GM12878 (cell line): Measurements from ENCODE around the gene AKNA. TPM values are rescaled to one million over a fixed set of nuclear protein-coding genes. Genes with fewer than 3 reads are reported as not detected.

ENCODE experiments used
- BCLAF1 ChIP-seq: fragments of 450-650 bp; IDR thresholded peaks from 2 replicates; pipeline ENCODE4 v1.6.1; 2017; ENCODE audit warnings: antibody characterized with exemption, mild to moderate bottlenecking, moderate library complexity
- BRCA1 ChIP-seq: IDR thresholded peaks from 2 replicates; pipeline ENCODE4 v1.6.1; 2011; ENCODE audit warnings: low read depth, low read length, improper control_type of control experiment
- CBFB ChIP-seq: IDR thresholded peaks from 2 replicates; pipeline ENCODE4 v1.6.1; 2016; ENCODE audit warnings: antibody characterized with exemption, low read depth
- CREM ChIP-seq: IDR thresholded peaks from 2 replicates; pipeline ENCODE4 v1.6.1; 2014; ENCODE audit warnings: antibody characterized with exemption, low read depth
- CUX1 ChIP-seq: IDR thresholded peaks from 2 replicates; pipeline ENCODE4 v1.6.1; 2012; ENCODE audit warnings: improper control_type of control experiment, low read depth, low read length; ENCODE audit not compliant: insufficient replicate concordance
- E2F4 ChIP-seq: IDR thresholded peaks from 2 replicates; pipeline ENCODE4 v1.6.1; 2012; ENCODE audit warnings: low read depth, low read length, improper control_type of control experiment
- EED ChIP-seq: sonication (generic); IDR thresholded peaks from 2 replicates; pipeline ENCODE4 v1.6.1; 2016; ENCODE audit warnings: antibody characterized with exemption, low read depth
- ETV6 ChIP-seq, 2 experiments: fragments of 450-650 bp in 1 of 2; IDR thresholded peaks in 1 of 2; conservative IDR thresholded peaks in 1 of 2; 2 replicates each; pipeline ENCODE4 v1.6.1; 2014; ENCODE audit warnings: antibody characterized with exemption in 1 of 2, borderline replicate concordance in 1 of 2, low read depth in 1 of 2, mild to moderate bottlenecking in 1 of 2, moderate library complexity in 1 of 2
- HDGF ChIP-seq: fragments of 450-650 bp; IDR thresholded peaks from 2 replicates; pipeline ENCODE4 v1.6.1; 2016; ENCODE audit warnings: antibody characterized with exemption
- IRF3 ChIP-seq: fragments of 450-650 bp; IDR thresholded peaks from 2 replicates; pipeline ENCODE4 v1.6.1; 2014; ENCODE audit warnings: mild to moderate bottlenecking
- NBN ChIP-seq: fragments of 450-650 bp; IDR thresholded peaks from 2 replicates; pipeline ENCODE4 v1.6.1; 2016
- NFXL1 ChIP-seq: fragments of 450-650 bp; IDR thresholded peaks from 2 replicates; pipeline ENCODE4 v1.6.1; 2017; ENCODE audit warnings: antibody characterized with exemption, mild to moderate bottlenecking, borderline replicate concordance
- PAX8 ChIP-seq: fragments of 450-650 bp; IDR thresholded peaks from 2 replicates; pipeline ENCODE4 v1.6.1; 2017; ENCODE audit warnings: mild to moderate bottlenecking, moderate library complexity
- POLR2AphosphoS5 ChIP-seq: IDR thresholded peaks from 2 replicates; pipeline ENCODE4 v1.6.1; 2011; ENCODE audit warnings: mild to moderate bottlenecking, low read length, inconsistent platforms
- SMARCA5 ChIP-seq: fragments of 450-650 bp; IDR thresholded peaks from 2 replicates; pipeline ENCODE4 v1.6.1; 2017; ENCODE audit warnings: mild to moderate bottlenecking
- SP1 ChIP-seq: IDR thresholded peaks from one replicate; pipeline ENCODE4 v1.6.1; 2011; ENCODE audit warnings: low read depth, low read length
- TAF1 ChIP-seq: IDR thresholded peaks from 2 replicates; pipeline ENCODE4 v1.6.1; 2011; ENCODE audit warnings: mild to moderate bottlenecking, low read depth, low read length, borderline replicate concordance
- TCF7 ChIP-seq: IDR thresholded peaks from 2 replicates; pipeline ENCODE4 v1.6.1; 2014; ENCODE audit warnings: antibody characterized with exemption, borderline replicate concordance
- ZNF24 ChIP-seq: fragments of 450-650 bp; IDR thresholded peaks from 2 replicates; pipeline ENCODE4 v1.6.1; 2017; ENCODE audit warnings: antibody characterized with exemption, mild to moderate bottlenecking
- polyA plus RNA-seq, 11 experiments: library from polyadenylated mRNA; depleted of rRNA in 4 of 11; unstranded in 6 of 11; stranded (reverse) in 5 of 11; fragments of >200 nt; fragmentation: Nextera tagmentation in 4 of 11; fragmentation: Illumina TruSeq in 1 of 11; extraction: Ambion mirVana in 4 of 11; extraction: Trizol in 1 of 11; gene quantifications; 1 replicate in 1 of 11; 2 replicates in 10 of 11; pipeline versions ENCODE4 v1.2.1 to v1.2.3, GENCODE V29; 2011 to 2016; ENCODE audit warnings: inconsistent platforms in 2 of 11, missing spikeins in 2 of 11, low read depth in 1 of 11
- total RNA-seq, 4 experiments: library from RNA; depleted of rRNA in 3 of 4; stranded (reverse); fragments of >200 nt in 3 of 4; fragmentation: Illumina TruSeq in 1 of 4; extraction: Trizol in 1 of 4; gene quantifications; 2 replicates each; pipeline versions ENCODE4 v1.2.1 to v1.2.3, GENCODE V29; 2013 to 2021

Gene AKNA
- total and polyA plus RNA-seq, 10 of the 15 experiments (the other 5 are each of a cell fraction or from before 2014, with no cell fraction given) = 1.6 to 132 (median 35.3) TPM

- TF ChIP-seq CUX1 (no peak), TCF7 (no peak), IRF3 (no peak), ETV6 (conservative IDR thresholded peaks at IDR 0.05 in 1 of 2, IDR thresholded peaks at IDR 0.05 in 1 of 2; ENCODE audit: borderline replicate concordance in 1 of 2, low read depth in 1 of 2) (0 out of 4 replicates have a peak, but pooled peaks of 1 of the 2 experiments have one; percentile 11), BRCA1 (no peak), NFXL1 (peak; percentile 96), TAF1 (peak; percentile 77; the same call in 1 of the 2 replicates), BCLAF1 (no peak), NBN (peak; percentile 65; the same call in 1 of the 2 replicates), CREM (peak; percentile 35; the same call in 1 of the 2 replicates), SP1 (no peak), HDGF (peak; percentile 28; the same call in 1 of the 2 replicates), E2F4 (no peak), SMARCA5 (peak; percentile 99), PAX8 (no peak), EED (peak; percentile 49; the same call in 1 of the 2 replicates), CBFB (peak; percentile 57; the same call in 1 of the 2 replicates), ZNF24 (0 out of 2 replicates have a peak, but pooled peaks have one; percentile 23), POLR2AphosphoS5 (peak; percentile 87)
Observed at GRCh38 chr9:114387680-114388356, at the start of gene AKNA (continued).
